ENCODE results near the gene ANKK1.

ANKK1 gene

DNA sequence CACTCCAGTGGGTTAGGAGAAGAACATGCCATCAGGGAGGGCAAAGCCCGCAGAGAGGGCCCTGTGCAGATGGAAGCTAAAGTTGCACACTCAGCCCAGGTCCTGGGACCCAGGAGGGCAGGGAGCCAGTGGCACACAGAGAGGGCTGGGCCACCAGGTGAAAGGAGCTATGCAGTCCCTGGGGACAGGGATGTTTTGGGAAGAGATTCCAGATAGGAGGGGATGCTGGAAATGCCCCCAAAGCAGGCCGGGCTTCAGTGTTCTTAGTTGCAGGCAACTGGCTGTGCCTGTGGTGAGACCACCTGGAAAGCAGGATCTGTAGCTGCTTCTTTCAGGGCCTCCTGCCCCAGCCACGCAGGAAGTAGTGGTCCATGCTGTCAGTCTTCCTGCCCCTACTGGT is 19.6 kb downstream of the ANKK1 start:
- no peak for DNase-seq (ENCODE audit: extremely low read depth in 1 of 2, low read depth in 1 of 2)

DNA sequence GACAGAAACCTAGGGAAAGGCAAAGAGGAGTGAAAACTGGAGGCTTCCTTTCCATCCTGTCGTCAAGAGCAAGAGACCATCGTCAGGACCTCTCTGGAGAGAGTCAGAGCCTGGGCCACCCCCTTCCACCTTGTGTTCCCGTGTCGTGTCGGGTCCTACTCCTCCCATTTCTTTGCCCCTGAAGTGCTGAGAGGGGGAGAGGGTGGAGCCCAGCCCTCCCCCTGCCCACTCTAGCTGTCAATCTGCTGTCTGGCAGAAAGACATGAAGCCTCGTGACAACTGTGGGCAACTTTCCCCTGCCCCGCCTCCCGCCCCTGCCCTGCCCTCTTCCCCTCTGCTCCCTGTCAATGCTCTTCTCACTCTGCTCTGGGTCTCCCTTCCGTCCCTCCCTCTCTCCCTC is 20.6 kb downstream of the ANKK1 start:
- DNase-seq (ENCODE audit: extremely low read depth in 1 of 2, low read depth in 1 of 2) = no peak

DNA sequence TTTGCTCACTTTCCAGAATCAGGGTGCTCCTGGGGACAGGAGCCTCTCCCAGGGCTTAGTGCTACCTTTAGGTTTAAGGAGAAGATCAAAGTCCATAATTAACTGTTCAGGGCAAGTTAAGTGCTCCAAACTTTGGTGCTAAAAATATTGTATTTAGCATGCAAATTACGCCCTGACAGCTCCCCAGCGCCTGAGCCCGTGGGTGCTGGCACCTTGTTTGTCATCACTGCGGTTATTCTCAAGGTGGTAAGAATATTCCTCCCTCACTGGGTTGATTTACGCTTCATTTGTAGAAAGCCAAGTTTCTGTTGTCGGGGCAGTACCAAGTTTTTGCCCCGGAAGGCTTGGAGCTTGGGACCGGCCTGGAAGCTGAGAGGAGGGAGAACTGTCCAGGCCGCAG is 21.3 kb downstream of the ANKK1 start:
- no peak for DNase-seq (ENCODE audit: extremely low read depth in 1 of 2, low read depth in 1 of 2)

GRCh38 chr11:113409526-113409925 is 21.9 kb downstream of the ANKK1 start:
- DNase-seq (ENCODE audit: extremely low read depth in 1 of 2, low read depth in 1 of 2) = no peak

DNA sequence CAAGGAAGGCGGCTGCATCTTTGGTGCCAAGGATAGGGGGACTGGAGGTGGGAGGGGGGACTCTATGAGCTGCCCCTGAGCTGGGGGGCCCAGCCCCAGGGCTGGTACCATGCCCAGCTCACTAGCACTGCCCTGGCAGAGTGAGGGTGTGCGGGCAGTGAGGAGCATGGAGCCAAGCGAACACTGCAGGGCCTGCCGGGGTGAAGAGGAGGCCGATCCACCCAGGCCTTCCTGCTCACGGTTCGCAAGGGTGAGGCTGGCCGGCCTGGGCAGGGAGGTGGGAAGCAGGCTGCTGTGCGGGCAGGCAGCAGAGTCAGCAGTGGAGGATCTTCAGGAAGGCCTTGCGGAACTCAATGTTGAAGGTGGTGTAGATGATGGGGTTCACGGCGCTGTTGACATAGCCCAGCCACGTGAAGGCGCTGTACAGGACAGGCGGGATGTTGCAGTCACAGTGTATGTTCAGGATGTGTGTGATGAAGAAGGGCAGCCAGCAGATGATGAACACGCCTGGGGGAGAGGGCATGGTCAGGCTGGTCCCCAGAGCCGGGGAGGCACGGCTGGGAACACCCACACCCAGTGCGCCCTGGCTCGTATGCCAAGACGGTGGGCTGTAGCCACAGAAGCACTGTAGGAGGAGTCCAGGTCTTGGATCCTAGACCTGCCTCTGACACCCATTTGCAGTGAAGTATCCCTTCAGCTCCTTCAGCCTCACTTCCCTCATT is 23.0 kb downstream of the ANKK1 start:
- DNase-seq (ENCODE audit: extremely low read depth in 1 of 2, low read depth in 1 of 2) = no peak

DNA sequence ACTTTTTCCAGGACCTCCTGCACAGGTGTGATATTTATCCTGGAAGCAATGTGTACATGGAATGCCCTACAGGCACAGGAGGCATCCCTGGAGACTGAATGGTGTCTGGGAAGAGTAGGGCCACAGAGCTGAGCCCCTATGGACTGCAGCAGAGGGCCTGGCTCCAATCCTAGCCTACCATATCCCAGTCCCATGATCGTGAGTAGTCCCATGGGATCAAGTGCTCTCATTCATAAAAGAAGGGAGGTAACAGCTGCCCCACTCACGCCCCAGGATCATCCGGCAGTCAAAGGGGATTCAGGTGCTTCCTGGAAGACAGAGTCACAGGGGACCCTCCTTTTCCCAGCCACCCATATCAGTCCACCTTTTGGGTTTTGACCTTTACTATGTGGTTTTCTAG is 24.0 kb downstream of the ANKK1 start:
- no peak for DNase-seq (ENCODE audit: extremely low read depth in 1 of 2, low read depth in 1 of 2)

DNA sequence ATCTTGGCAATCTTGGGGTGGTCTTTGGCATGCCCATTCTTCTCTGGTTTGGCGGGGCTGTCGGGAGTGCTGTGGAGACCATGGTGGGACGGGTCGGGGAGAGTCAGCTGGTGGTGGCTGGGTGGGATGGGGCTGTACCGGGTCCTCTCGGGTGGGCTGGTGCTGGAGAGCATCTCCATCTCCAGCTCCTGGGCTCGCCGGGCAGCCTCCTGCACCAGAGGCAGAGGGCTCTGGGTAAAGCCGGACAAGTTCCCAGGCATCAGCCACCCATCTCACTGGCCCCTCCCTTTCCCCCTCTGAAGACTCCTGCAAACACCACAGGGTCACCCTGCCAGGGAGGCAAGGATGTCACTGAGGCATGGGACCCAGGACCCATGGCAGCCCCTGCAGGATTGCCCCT is 25.1 kb downstream of the ANKK1 start:
- DNase-seq (ENCODE audit: extremely low read depth in 1 of 2, low read depth in 1 of 2) = no peak

DNA sequence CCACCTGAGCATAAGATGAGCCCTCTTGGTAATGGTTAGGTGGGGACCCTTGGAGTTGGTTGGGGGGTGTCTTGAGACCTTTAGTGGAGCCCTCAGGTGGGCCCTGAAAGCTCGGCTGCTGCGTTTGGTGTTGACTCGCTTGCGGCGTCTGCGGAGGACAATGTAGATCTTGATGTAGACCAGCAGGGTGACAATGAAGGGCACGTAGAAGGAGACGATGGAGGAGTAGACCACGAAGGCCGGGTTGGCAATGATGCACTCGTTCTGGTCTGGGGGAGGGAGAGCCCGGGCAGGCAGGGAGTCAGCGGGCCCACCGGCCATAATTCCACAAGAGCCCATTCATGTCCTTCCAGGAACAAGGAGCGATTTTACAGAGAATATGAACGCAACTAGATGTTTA is 27.8 kb downstream of the ANKK1 start:
- DNase-seq (ENCODE audit: extremely low read depth in 1 of 2, low read depth in 1 of 2) = no peak

GRCh38 chr11:113417428-113417827 is 29.8 kb downstream of the ANKK1 start:
- DNase-seq (ENCODE audit: extremely low read depth in 1 of 2, low read depth in 1 of 2) = no peak

GRCh38 chr11:113419454-113420003 is 31.9 kb downstream of the ANKK1 start:
- DNase-seq (ENCODE audit: extremely low read depth in 1 of 2, low read depth in 1 of 2) = no peak

GRCh38 chr11:113420808-113421207 is 33.2 kb downstream of the ANKK1 start:
- no peak for DNase-seq (ENCODE audit: extremely low read depth in 1 of 2, low read depth in 1 of 2)

GRCh38 chr11:113426686-113427085 is 39.1 kb downstream of the ANKK1 start:
- DNase-seq (ENCODE audit: extremely low read depth in 1 of 2, low read depth in 1 of 2) = no peak

DNA sequence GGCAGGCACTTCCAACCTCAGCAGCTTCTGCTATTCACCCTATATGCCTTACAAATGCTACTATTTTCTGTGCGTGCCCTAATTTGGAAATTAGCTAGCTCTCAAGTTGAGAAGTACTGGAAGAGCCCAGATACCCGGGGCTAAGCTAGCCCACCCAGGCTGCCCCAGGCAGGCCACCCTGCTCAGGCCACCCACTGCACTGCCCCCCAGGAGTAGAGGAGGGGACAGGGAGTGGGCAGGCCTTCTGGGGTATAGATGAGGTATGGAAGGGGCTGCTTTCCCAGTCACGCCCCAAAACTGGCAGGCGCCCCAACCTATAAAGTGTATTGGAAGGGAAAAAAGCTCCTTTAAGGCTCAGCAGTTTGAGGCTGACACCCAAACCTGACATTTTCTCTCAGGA is 44.2 kb downstream of the ANKK1 start:
- DNase-seq (ENCODE audit: extremely low read depth in 1 of 2, low read depth in 1 of 2) = no peak

DNA sequence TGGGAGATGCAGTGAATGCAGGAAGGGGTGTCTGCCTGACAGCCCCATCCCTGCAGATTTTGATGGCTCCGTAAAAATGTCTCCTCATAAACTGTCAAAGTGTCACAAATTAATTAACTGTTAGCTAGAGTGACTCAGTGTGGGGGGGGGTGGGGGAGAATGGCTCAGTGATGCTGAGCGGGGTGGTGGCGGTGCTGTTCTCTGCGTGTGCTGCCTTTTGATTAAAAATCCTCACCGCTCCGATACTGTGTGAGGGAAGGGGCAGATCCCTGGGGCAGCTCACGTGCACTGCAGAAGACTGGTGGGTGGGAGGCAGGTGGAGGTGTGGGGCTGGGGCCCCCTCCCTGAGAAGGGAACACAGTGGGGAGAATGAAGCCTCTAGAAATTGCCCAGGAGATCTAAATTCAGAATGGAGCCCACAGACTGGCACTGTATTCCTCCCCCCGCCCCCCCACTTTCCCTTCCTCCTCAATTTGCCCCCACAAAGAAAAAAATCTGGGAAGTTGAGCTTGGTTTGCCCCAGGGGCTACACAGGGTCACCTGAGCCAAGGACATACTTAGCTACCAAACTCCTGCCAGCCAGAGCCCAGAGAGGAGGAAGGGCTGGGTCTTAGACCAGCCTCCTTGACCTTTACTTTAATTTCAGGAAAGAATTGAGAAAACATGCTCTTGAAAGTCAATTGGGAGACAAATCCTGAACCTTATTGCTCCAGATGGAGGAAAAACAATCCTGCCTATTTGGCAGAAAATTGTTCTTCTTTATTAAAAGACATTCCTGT is 47.8 kb downstream of the ANKK1 start:
- no peak for DNase-seq (ENCODE audit: extremely low read depth in 1 of 2, low read depth in 1 of 2)

- DNase-seq (ENCODE audit: extremely low read depth in 1 of 2, low read depth in 1 of 2) = no peak
Observed at GRCh38 chr11:113436672-113437252, 49.2 kb downstream of the ANKK1 start.

GRCh38 chr11:113440816-113441215 is 53.2 kb downstream of the ANKK1 start:
- DNase-seq (ENCODE audit: extremely low read depth in 1 of 2, low read depth in 1 of 2) = no peak

GRCh38 chr11:113444502-113445123 is 57.0 kb downstream of the ANKK1 start:
- DNase-seq (ENCODE audit: extremely low read depth in 1 of 2, low read depth in 1 of 2) = no peak

- no peak for DNase-seq (ENCODE audit: extremely low read depth in 1 of 2, low read depth in 1 of 2)
Observed at GRCh38 chr11:113446112-113446511, 58.5 kb downstream of the ANKK1 start.

DNA sequence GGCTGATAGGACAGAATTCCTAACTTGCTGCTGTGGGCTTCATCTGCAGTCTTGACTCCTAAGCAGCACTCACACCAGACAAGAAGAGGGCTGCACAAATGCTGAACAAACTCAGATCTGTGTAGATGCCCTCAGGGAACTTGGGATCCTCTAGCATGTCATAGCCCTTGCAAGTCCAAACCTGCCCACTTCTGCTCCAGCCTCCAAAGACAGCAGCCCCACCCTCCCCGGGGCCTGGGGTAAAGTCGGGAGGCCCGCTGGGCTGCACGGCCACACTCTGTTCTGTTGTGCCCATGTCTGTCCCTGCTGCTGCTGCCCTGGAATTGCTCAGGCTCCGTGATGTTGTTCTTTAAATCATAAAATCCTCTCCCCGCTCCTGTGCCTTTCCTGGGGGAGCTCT is 59.4 kb downstream of the ANKK1 start:
- DNase-seq (ENCODE audit: extremely low read depth in 1 of 2, low read depth in 1 of 2) = no peak

GRCh38 chr11:113447621-113448315 is 60.2 kb downstream of the ANKK1 start:
- DNase-seq (ENCODE audit: extremely low read depth in 1 of 2, low read depth in 1 of 2) = no peak

- DNase-seq (ENCODE audit: extremely low read depth in 1 of 2, low read depth in 1 of 2) = no peak
Observed at GRCh38 chr11:113448316-113448677, 60.7 kb downstream of the ANKK1 start.
